CD14-positive monocyte (primary cell): ENCODE measurements around the gene IFNB1. TPM values are rescaled to one million over a fixed set of nuclear protein-coding genes. Genes with fewer than 3 reads are reported as not detected.

ENCODE experiments used
- DNase-seq, 3 donors: peaks; one replicate each; pipeline ENCODE4 v3.0.0-alpha.2; 2011 to 2022
- H2AFZ ChIP-seq: 2 replicates; pipeline ENCODE4 v1.6.0; 2012; ENCODE audit warnings: mild to moderate bottlenecking, low read depth, low read length, inconsistent platforms; ENCODE audit not compliant: insufficient read depth, poor library complexity, severe bottlenecking
- H3K27ac ChIP-seq, 2 donors: 1 replicate in 1 of 2; 2 replicates in 1 of 2; pipeline ENCODE4 v1.5.1; 2012 to 2013; ENCODE audit warnings: low read length in 2 of 2, control low read depth in 1 of 2, inconsistent platforms in 1 of 2, low read depth in 1 of 2, mild to moderate bottlenecking in 1 of 2
- H3K27me3 ChIP-seq, 2 donors: one replicate each; pipeline versions ENCODE4 v1.6.0 to v1.6.1; 2011 to 2013; ENCODE audit warnings: low read length in 2 of 2; ENCODE audit not compliant: control insufficient read depth in 2 of 2, insufficient read depth in 2 of 2
- H3K36me3 ChIP-seq, 2 donors: replicated peaks in 1 of 2; 1 replicate in 1 of 2; 2 replicates in 1 of 2; pipeline versions ENCODE4 v1.5.1 to v1.6.1; 2012 to 2013; ENCODE audit warnings: low read length in 2 of 2, control low read depth in 1 of 2, inconsistent platforms in 1 of 2, mild to moderate bottlenecking in 1 of 2; ENCODE audit not compliant: insufficient read depth in 2 of 2, control insufficient read depth in 1 of 2
- H3K4me1 ChIP-seq, 2 donors: 1 replicate in 1 of 2; 2 replicates in 1 of 2; pipeline versions ENCODE4 v1.5.1 to v1.6.1; 2012 to 2013; ENCODE audit warnings: low read length in 2 of 2, control low read depth in 1 of 2, inconsistent platforms in 1 of 2, mild to moderate bottlenecking in 1 of 2, moderate library complexity in 1 of 2; ENCODE audit not compliant: insufficient read depth in 2 of 2, control insufficient read depth in 1 of 2
- H3K4me2 ChIP-seq: replicated peaks from 2 replicates; pipeline ENCODE3; 2012; ENCODE audit warnings: low read length, moderate library complexity, mild to moderate bottlenecking; ENCODE audit not compliant: poor library complexity, severe bottlenecking; ENCODE audit errors: extremely low read depth
- H3K4me3 ChIP-seq, 3 experiments: fragments of 200-600 bp in 1 of 3; sonication (generic) in 1 of 3; replicated peaks in 1 of 3; 1 replicate in 2 of 3; 2 replicates in 1 of 3; pipeline ENCODE4 v1.5.1; 2011 to 2013; ENCODE audit warnings: low read length in 3 of 3, mild to moderate bottlenecking in 3 of 3, control low read depth in 2 of 3, low read depth in 2 of 3, inconsistent platforms in 1 of 3, moderate library complexity in 1 of 3
- H3K79me2 ChIP-seq: 2 replicates; pipeline ENCODE4 v1.6.0; 2012; ENCODE audit warnings: mild to moderate bottlenecking, control low read depth, inconsistent platforms, low read length, moderate library complexity; ENCODE audit not compliant: insufficient read depth
- H3K9ac ChIP-seq: 2 replicates; pipeline ENCODE4 v1.6.0; 2017; ENCODE audit warnings: low read length, mild to moderate bottlenecking; ENCODE audit not compliant: insufficient read depth, poor library complexity, severe bottlenecking
- H3K9me3 ChIP-seq, 2 donors: replicated peaks in 1 of 2; 1 replicate in 1 of 2; 2 replicates in 1 of 2; pipeline versions ENCODE4 v1.5.1 to v1.6.1; 2012 to 2013; ENCODE audit warnings: low read length in 2 of 2, control low read depth in 1 of 2; ENCODE audit not compliant: control insufficient read depth in 1 of 2, insufficient read depth in 1 of 2
- H4K20me1 ChIP-seq: 2 replicates; pipeline ENCODE4 v1.6.0; 2012; ENCODE audit warnings: mild to moderate bottlenecking, low read length, control low read depth, moderate library complexity; ENCODE audit not compliant: insufficient read depth
- H3K27ac Mint-ChIP-seq, 7 donors: one replicate each; pipeline ENCODE4 v1.8.0; 2020; ENCODE audit warnings: mild to moderate bottlenecking in 7 of 7, mixed read lengths in 7 of 7, moderate library complexity in 6 of 7, inconsistent platforms in 2 of 7
- H3K27me3 Mint-ChIP-seq, 3 donors: one replicate each; pipeline ENCODE4 v1.8.0; 2021 to 2022; ENCODE audit warnings: low read depth in 3 of 3, mild to moderate bottlenecking in 3 of 3, mixed read lengths in 3 of 3, moderate library complexity in 3 of 3, inconsistent platforms in 1 of 3
- H3K36me3 Mint-ChIP-seq, 2 donors: one replicate each; pipeline ENCODE4 v1.8.0; 2020; ENCODE audit warnings: mixed read lengths in 2 of 2, inconsistent platforms in 1 of 2, mild to moderate bottlenecking in 1 of 2
- H3K4me1 Mint-ChIP-seq: one replicate; pipeline ENCODE4 v1.8.0; 2020; ENCODE audit warnings: mild to moderate bottlenecking, mixed read lengths
- H3K4me3 Mint-ChIP-seq, 2 donors: one replicate each; pipeline ENCODE4 v1.8.0; 2020; ENCODE audit warnings: mild to moderate bottlenecking in 2 of 2, mixed read lengths in 2 of 2, moderate library complexity in 1 of 2
- H3K9me3 Mint-ChIP-seq, 7 donors: one replicate each; pipeline ENCODE4 v1.8.0; 2020 to 2022; ENCODE audit warnings: mixed read lengths in 7 of 7, mild to moderate bottlenecking in 6 of 7, moderate library complexity in 6 of 7, inconsistent platforms in 2 of 7
- CTCF ChIP-seq: fragments of 200-600 bp; IDR thresholded peaks from one replicate; pipeline ENCODE4 v1.8.0; 2022; ENCODE audit warnings: antibody characterized with exemption, mild to moderate bottlenecking
- WGBS: methylation state at CpG from one replicate; pipeline ENCODE4 v1.1.5; 2013; ENCODE audit warnings: missing lambda C conversion rate; ENCODE audit not compliant: insufficient coverage; 5-methylcytosine and 5-hydroxymethylcytosine counted together
- intact Hi-C, 2 donors: fragments of 100-400 bp; cut with micrococcal nuclease; formaldehyde crosslinking; loops; one replicate each; pipeline versions ENCODE4 v1.15.0 to v1.15.1; 2023
- polyA plus RNA-seq, 3 donors: library from polyadenylated mRNA; depleted of rRNA in 1 of 3; unstranded in 2 of 3; stranded (reverse) in 1 of 3; fragments of 300-500 nt in 2 of 3; fragments of >200 nt in 1 of 3; fragmentation: Illumina TruSeq in 2 of 3; gene quantifications; 1 replicate in 2 of 3; 2 replicates in 1 of 3; pipeline ENCODE4 v1.2.3, GENCODE V29; 2012 to 2021

Gene IFNB1
- polyA plus RNA-seq, 3 donors, result not detected

GRCh38 chr9:21097817-21098216 lies 20.1 kb upstream of the IFNB1 start:
- Histone ChIP-seq H3K27ac (no peak overlapping the region), H3K4me3 (peak overlapping the region in 1 of 3 experiments; percentile 9), H3K27me3 (no peaks in the 10 kb centered on the region), H3K9me3 (no peaks in the 10 kb centered on the region), H3K36me3 (no peaks in the 10 kb centered on the region), H2AFZ (no peak overlapping the region), H3K4me2 (peak overlapping the region; percentile 51), H3K9ac (no peak overlapping the region), H4K20me1 (no peaks in the 10 kb centered on the region), H3K4me1 (peaks cover 25 to 29% of the 10 kb centered on the region in 2 donors), H3K79me2 (no peaks in the 10 kb centered on the region)
- no CpG with 5 or more reads among the region's 2 CpGs for WGBS
- peak; percentile 27 to 71 (median 54) for DNase-seq
- Mint-ChIP-seq H3K4me1 (peaks cover 31% of the 10 kb centered on the region), H3K4me3 (peak overlapping the region in 1 of 2 donors; percentile 33), H3K36me3 (no peaks in the 10 kb centered on the region), H3K27me3 (no peaks in the 10 kb centered on the region), H3K9me3 (no peaks in the 10 kb centered on the region), H3K27ac (peak overlapping the region in 4 of 7 donors; percentile 3 to 49 (median 34))
- intact Hi-C loops, result loop anchor here in 1 of 2 donors (5.0 to 10.0 kb wide), 2 partner anchors 63 to 126 kb away; partner anchors contain the start of gene HACD4
- TF ChIP-seq CTCF, result no peak

- H2AFZ ChIP-seq, result no peak overlapping the region
- peak overlapping the region; percentile 63 for H3K4me2 ChIP-seq
- H3K9me3 ChIP-seq, result no peaks in the 10 kb centered on the region
- no peaks in the 10 kb centered on the region for H4K20me1 ChIP-seq
- intact Hi-C loops, result loop anchor here in 1 of 2 donors (5.0 to 10.0 kb wide), 2 partner anchors 62 to 125 kb away; partner anchors contain the start of gene HACD4
- WGBS, result no CpG with 5 or more reads among the region's 2 CpGs
- DNase-seq, result no peak
- no peaks in the 10 kb centered on the region for H3K27me3 Mint-ChIP-seq
- peak overlapping the region in 1 of 2 donors; percentile 49 for H3K27ac ChIP-seq
- H3K9ac ChIP-seq, result no peak overlapping the region
- H3K4me3 ChIP-seq, result peak overlapping the region in 2 of 3 experiments; percentile 13 to 56
- H3K4me1 ChIP-seq, result peaks cover 25 to 29% of the 10 kb centered on the region in 2 donors
- H3K27me3 ChIP-seq, result no peaks in the 10 kb centered on the region
- no peaks in the 10 kb centered on the region for H3K36me3 ChIP-seq
- no peaks in the 10 kb centered on the region for H3K9me3 Mint-ChIP-seq
- H3K4me3 Mint-ChIP-seq, result peak overlapping the region; percentile 34 to 62
- H3K79me2 ChIP-seq, result no peaks in the 10 kb centered on the region
- H3K4me1 Mint-ChIP-seq, result peaks cover 31% of the 10 kb centered on the region
- peak overlapping the region in 5 of 7 donors; percentile 68 to 86 (median 81) for H3K27ac Mint-ChIP-seq
- no peaks in the 10 kb centered on the region for H3K36me3 Mint-ChIP-seq
- no peak for TF ChIP-seq CTCF
Measured at GRCh38 chr9:21096901-21097255, 19.1 kb upstream of the IFNB1 start.
